Upper lobe of left lung (tissue), 4 donors: ENCODE data around the gene FAM72C.
"Not testable (repeated sequence)": the region's sequence is repeated elsewhere in the genome, so short reads cannot be mapped to it uniquely, and the experiment has no call there.

Experiments used
- POLR2A ChIP-seq, 4 donors: fragments of 450-650 bp; IDR thresholded peaks; one replicate each; pipeline ENCODE4 v1.5.1; 2016 to 2017; ENCODE audit warnings: antibody characterized with exemption in 4 of 4, mild to moderate bottlenecking in 2 of 4
- POLR2AphosphoS5 ChIP-seq, 2 donors: sonication (generic); formaldehyde crosslinking; IDR thresholded peaks; one replicate each; pipeline ENCODE4 v1.5.1; 2017; ENCODE audit warnings: antibody characterized with exemption in 2 of 2
- TF ChIP-seq, protein P1 (sequence below), 6 experiments: fragments of 450-650 bp in 4 of 6; fragments of 200-600 bp in 2 of 6; sonication (generic) in 2 of 6; IDR thresholded peaks; one replicate each; pipeline ENCODE4 v1.5.1; 2016 to 2019; ENCODE audit warnings: antibody characterized with exemption in 6 of 6

DNA sequence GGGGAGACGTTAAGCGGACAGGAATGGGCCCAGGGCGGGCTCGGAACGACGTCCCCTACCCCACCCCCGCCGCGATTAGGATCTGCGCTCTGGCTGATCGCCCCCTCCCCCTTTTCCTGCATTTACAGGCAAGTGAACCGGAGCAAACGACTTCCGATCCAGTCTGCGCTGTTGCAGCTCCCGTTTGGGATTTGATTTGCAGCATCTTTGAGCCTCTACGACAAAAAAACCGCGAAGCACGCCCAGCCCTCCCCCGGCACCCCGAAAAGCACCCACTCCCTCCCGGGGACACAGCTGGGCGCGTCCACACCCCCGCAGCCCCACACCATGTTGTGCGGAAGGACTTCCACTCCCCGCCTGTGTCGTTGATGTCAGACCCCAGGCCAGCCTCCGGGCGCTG lies 2.6 kb upstream of the FAM72C start:
- TF ChIP-seq, protein P1, sequence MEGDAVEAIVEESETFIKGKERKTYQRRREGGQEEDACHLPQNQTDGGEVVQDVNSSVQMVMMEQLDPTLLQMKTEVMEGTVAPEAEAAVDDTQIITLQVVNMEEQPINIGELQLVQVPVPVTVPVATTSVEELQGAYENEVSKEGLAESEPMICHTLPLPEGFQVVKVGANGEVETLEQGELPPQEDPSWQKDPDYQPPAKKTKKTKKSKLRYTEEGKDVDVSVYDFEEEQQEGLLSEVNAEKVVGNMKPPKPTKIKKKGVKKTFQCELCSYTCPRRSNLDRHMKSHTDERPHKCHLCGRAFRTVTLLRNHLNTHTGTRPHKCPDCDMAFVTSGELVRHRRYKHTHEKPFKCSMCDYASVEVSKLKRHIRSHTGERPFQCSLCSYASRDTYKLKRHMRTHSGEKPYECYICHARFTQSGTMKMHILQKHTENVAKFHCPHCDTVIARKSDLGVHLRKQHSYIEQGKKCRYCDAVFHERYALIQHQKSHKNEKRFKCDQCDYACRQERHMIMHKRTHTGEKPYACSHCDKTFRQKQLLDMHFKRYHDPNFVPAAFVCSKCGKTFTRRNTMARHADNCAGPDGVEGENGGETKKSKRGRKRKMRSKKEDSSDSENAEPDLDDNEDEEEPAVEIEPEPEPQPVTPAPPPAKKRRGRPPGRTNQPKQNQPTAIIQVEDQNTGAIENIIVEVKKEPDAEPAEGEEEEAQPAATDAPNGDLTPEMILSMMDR (IDR thresholded peaks at IDR 0.05) = not testable (repeated sequence)
- TF ChIP-seq POLR2A, POLR2AphosphoS5 (IDR thresholded peaks at IDR 0.05): not testable (repeated sequence)
